ENCODE data around the gene HCN1.

HCN1 gene

GRCh38 chr5:45684118-45684517 lies 12.1 kb downstream of the HCN1 start:
- DNase-seq (ENCODE audit: extremely low read depth, low read depth): no peak
- TF ChIP-seq, protein P1, sequence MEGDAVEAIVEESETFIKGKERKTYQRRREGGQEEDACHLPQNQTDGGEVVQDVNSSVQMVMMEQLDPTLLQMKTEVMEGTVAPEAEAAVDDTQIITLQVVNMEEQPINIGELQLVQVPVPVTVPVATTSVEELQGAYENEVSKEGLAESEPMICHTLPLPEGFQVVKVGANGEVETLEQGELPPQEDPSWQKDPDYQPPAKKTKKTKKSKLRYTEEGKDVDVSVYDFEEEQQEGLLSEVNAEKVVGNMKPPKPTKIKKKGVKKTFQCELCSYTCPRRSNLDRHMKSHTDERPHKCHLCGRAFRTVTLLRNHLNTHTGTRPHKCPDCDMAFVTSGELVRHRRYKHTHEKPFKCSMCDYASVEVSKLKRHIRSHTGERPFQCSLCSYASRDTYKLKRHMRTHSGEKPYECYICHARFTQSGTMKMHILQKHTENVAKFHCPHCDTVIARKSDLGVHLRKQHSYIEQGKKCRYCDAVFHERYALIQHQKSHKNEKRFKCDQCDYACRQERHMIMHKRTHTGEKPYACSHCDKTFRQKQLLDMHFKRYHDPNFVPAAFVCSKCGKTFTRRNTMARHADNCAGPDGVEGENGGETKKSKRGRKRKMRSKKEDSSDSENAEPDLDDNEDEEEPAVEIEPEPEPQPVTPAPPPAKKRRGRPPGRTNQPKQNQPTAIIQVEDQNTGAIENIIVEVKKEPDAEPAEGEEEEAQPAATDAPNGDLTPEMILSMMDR (IDR thresholded peaks at IDR 0.05; ENCODE audit: low read depth, low read length, missing control alignments): no peak
- no peak overlapping the region for H3K4me3 ChIP-seq (replicated peaks; ENCODE audit: low read depth, low read length)

- TF ChIP-seq, protein P1 (IDR thresholded peaks at IDR 0.05; ENCODE audit: low read depth, low read length, missing control alignments): no peak
- no peak overlapping the region for H3K4me3 ChIP-seq (replicated peaks; ENCODE audit: low read depth, low read length)
- DNase-seq (ENCODE audit: extremely low read depth, low read depth): no peak
Measured at GRCh38 chr5:45680950-45681349, 15.2 kb downstream of the HCN1 start.

- no peak for DNase-seq (ENCODE audit: extremely low read depth, low read depth)
- TF ChIP-seq, protein P1 (IDR thresholded peaks at IDR 0.05; ENCODE audit: low read depth, low read length, missing control alignments): no peak
- H3K4me3 ChIP-seq (replicated peaks; ENCODE audit: low read depth, low read length): no peak overlapping the region
Measured at GRCh38 chr5:45677524-45677923, 18.7 kb downstream of the HCN1 start.

DNA sequence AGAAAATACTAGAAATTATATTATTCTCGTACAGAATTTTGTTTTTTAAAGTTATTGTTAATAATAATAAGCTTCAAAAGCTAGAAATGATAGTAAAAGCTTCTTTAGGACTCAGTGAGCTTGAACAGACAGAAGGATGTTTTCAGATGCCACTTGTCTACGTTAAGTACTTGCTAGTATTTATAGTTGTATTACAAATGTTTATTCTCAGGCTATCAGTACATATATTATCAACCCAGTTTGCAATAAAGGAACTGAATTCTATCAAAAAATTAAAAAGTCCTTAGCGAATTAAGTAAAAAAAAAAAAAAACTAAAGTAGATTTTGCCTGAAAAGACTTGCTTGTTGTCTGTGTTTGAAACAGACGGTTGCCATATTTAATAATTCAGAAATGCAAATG lies 23.9 kb downstream of the HCN1 start:
- DNase-seq (ENCODE audit: extremely low read depth, low read depth): no peak
- TF ChIP-seq, protein P1 (IDR thresholded peaks at IDR 0.05; ENCODE audit: low read depth, low read length, missing control alignments): no peak
- no peak overlapping the region for H3K4me3 ChIP-seq (replicated peaks; ENCODE audit: low read depth, low read length)

- no peak for DNase-seq (ENCODE audit: extremely low read depth, low read depth)
- TF ChIP-seq, protein P1 (IDR thresholded peaks at IDR 0.05; ENCODE audit: low read depth, low read length, missing control alignments): no peak
- H3K4me3 ChIP-seq (replicated peaks; ENCODE audit: low read depth, low read length): no peak overlapping the region
Measured at GRCh38 chr5:45648744-45649143, 47.4 kb downstream of the HCN1 start.

GRCh38 chr5:45643056-45643455 lies 53.1 kb downstream of the HCN1 start:
- TF ChIP-seq, protein P1 (IDR thresholded peaks at IDR 0.05; ENCODE audit: low read depth, low read length, missing control alignments): no peak
- no peak for DNase-seq (ENCODE audit: extremely low read depth, low read depth)
- no peak overlapping the region for H3K4me3 ChIP-seq (replicated peaks; ENCODE audit: low read depth, low read length)

DNA sequence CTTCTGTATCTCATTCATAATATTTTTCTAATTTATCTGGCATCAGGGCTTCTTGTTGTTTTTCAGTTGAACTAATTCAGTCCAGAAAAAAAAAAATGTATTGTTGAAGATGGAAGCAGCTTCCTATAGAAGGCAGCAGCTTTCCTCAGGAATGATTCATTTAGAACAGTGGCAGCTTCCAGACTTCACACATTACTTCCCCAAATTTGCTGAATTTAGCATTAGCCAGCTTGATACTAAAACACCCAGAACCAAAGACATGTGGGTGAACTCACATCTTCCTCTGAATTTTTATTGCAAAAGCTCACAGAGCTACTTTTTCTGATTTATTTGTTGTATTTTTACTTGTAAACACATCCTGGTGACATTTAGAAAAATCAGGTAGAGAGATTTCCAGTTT lies 53.8 kb downstream of the HCN1 start:
- TF ChIP-seq, protein P1 (IDR thresholded peaks at IDR 0.05; ENCODE audit: low read depth, low read length, missing control alignments): no peak

More for the DNA sequence above, 53.8 kb downstream of the HCN1 start:
- no peak overlapping the region for H3K4me3 ChIP-seq (replicated peaks; ENCODE audit: low read depth, low read length)
- no peak for DNase-seq (ENCODE audit: extremely low read depth, low read depth)
